ENCODE data around the gene VEPH1.

VEPH1 gene

DNA sequence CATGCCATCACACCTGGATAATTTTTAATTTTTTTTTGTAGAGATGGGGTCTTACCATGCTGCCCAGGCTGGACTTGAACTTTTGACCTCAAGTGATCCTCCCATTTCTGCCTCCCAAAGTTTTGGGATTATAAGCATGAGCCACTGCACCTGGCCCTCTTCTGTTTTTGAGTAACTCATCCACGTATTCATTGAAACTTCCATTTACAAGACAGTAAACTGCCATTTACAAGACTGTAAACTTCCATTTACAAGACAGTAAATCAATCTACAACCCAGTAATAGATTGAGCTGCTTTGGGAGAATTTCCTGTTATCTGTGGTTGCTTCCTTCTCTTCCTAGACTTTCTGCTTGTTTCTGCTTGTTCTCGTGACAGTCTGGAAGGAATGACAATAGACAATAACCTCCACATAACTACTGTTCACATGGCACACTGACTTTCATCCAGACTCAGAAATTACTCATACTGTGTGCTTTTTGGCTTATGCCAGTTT, 228.5 kb downstream of the VEPH1 start:
- TF ChIP-seq, protein P1, sequence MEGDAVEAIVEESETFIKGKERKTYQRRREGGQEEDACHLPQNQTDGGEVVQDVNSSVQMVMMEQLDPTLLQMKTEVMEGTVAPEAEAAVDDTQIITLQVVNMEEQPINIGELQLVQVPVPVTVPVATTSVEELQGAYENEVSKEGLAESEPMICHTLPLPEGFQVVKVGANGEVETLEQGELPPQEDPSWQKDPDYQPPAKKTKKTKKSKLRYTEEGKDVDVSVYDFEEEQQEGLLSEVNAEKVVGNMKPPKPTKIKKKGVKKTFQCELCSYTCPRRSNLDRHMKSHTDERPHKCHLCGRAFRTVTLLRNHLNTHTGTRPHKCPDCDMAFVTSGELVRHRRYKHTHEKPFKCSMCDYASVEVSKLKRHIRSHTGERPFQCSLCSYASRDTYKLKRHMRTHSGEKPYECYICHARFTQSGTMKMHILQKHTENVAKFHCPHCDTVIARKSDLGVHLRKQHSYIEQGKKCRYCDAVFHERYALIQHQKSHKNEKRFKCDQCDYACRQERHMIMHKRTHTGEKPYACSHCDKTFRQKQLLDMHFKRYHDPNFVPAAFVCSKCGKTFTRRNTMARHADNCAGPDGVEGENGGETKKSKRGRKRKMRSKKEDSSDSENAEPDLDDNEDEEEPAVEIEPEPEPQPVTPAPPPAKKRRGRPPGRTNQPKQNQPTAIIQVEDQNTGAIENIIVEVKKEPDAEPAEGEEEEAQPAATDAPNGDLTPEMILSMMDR (conservative IDR thresholded peaks at IDR 0.05; ENCODE audit: low read depth, low read length), result no peak
- H3K4me3 ChIP-seq (ENCODE audit: low read depth, low read length), result no peak overlapping the region
- DNase-seq (ENCODE audit: low read depth), result no peak

GRCh38 chr3:157271283-157271882, 231.8 kb downstream of the VEPH1 start:
- no peak overlapping the region for H3K4me3 ChIP-seq (ENCODE audit: low read depth, low read length)
- no peak for DNase-seq (ENCODE audit: low read depth)
- TF ChIP-seq, protein P1 (conservative IDR thresholded peaks at IDR 0.05; ENCODE audit: low read depth, low read length), result peak; percentile 4

DNA sequence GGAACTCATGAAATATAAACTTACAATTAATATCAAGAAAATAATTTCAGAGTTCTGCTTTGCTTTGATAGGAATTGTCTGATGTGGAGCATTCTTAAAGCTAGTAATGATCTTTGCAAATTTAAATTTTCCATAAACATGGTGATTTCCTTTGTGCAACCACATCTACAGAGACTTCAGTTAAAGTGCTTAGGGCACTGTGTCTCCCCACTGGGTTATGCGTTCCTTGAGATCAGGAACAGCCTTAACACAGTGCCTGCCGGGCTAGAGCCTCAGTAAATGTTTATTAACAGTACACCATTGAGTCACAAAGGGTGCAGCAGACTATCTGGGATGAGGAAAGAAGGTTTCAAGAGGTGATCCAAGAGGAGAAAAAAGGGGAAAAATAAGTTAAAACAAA, 235.2 kb downstream of the VEPH1 start:
- TF ChIP-seq, protein P1 (conservative IDR thresholded peaks at IDR 0.05; ENCODE audit: low read depth, low read length), result no peak
- H3K4me3 ChIP-seq (ENCODE audit: low read depth, low read length), result no peak overlapping the region
- DNase-seq (ENCODE audit: low read depth), result no peak

GRCh38 chr3:157265931-157266330, 237.3 kb downstream of the VEPH1 start:
- TF ChIP-seq, protein P1 (conservative IDR thresholded peaks at IDR 0.05; ENCODE audit: low read depth, low read length), result no peak
- no peak overlapping the region for H3K4me3 ChIP-seq (ENCODE audit: low read depth, low read length)
- no peak for DNase-seq (ENCODE audit: low read depth)

GRCh38 chr3:157263027-157263426, 240.2 kb downstream of the VEPH1 start:
- H3K4me3 ChIP-seq (ENCODE audit: low read depth, low read length), result no peak overlapping the region
- DNase-seq (ENCODE audit: low read depth), result peak; percentile 68
- TF ChIP-seq, protein P1 (conservative IDR thresholded peaks at IDR 0.05; ENCODE audit: low read depth, low read length), result no peak

DNA sequence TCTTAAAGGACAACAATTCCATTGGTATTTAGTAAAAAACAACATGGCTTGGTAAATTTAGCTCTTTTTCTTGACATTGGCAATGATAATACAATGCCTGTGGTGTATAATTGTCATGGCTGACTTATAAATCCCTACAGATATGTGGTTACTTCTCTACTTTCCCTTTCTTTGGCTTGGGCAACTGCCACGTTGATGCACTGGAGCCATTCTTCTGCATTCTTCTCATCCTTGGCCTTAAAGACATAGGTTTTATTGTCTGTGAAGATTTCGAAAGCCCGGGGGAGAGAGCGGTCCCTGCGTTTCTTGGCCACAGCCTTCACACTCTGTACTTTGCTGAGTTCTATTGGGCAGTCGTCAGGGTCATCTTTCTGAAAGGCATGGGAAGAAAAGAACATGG, 242.2 kb downstream of the VEPH1 start:
- no peak overlapping the region for H3K4me3 ChIP-seq (ENCODE audit: low read depth, low read length)
- DNase-seq (ENCODE audit: low read depth), result peak; percentile 53
- TF ChIP-seq, protein P1 (conservative IDR thresholded peaks at IDR 0.05; ENCODE audit: low read depth, low read length), result no peak

DNA sequence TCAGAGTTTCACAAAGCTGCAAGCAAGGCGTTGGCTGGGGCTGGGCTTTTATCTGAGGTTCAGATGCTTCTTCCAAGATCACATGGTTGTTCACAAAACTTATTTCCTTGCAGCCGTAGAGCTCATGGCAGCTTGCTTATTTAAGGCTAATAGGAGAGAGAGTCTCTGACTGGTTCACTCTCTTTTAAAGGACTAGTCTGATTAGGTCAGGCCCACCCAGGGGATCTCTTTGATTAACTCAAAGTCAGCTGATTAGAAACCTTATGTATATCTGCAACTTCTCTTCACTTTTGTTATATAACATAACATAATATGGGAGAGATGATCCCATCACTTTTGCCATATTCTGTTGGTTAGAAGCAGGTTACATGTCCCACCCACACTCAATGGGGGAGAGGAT, 243.4 kb downstream of the VEPH1 start:
- DNase-seq (ENCODE audit: low read depth), result no peak
- TF ChIP-seq, protein P1 (conservative IDR thresholded peaks at IDR 0.05; ENCODE audit: low read depth, low read length), result no peak

More for the DNA sequence above, 243.4 kb downstream of the VEPH1 start:
- no peak overlapping the region for H3K4me3 ChIP-seq (ENCODE audit: low read depth, low read length)
